ENCODE results near the gene ZER1.
"Not testable (repeated sequence)": the region's sequence is repeated elsewhere in the genome, so short reads cannot be mapped to it uniquely, and the experiment has no call there.

Gene ZER1

DNA sequence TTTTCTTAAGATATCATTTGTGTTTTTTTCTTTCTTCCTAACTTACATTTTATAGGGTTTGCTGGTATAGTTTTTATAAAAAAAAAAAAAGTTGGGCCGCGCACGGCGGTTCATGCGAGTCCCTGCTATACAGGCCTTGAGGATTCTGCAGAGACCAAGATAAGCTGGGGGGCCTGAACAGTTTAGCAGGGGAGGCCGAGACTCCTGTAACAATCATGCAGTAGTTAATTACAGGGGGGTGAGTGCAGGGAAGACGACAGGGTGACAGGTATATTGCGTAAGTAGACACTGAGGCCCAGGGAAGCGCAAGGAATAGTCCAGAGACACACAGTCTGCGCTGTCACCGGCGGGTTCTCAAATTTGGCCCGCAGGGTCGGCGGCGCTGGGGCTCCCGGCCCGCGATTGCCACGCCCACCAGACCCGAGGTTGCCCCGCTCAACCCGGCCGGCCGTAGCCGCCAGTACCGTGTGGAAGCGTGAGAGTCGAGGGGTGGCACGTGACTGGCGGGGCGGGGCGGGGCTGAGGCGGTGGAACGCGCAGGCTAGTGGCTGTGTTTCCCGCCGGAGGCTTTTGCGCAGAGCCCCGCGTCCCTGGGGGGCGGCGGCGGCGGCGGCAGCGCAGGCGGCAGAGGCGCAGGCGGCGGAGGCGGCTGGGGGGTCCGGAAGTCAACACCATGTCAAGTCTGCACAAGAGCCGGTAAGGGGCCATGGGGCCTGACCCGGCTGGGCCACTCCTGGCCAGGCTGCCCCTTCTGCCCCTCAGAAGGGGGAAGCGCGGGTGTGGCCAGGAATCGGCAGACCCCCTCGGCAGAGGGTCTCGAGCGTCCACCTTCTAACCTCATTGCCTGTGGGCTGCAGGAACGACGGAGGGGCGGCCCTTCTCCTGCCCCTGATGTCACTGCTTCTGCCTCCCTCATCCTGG is 15.2 kb upstream of the ZER1 start, which contains the start of gene TBC1D13:
TSS of gene TBC1D13 (plus strand) at position 573 of the 921 bp plus-strand sequence. CDS start at position 674, 101 bp downstream.
- peak; percentile 76 for DNase-seq

DNA sequence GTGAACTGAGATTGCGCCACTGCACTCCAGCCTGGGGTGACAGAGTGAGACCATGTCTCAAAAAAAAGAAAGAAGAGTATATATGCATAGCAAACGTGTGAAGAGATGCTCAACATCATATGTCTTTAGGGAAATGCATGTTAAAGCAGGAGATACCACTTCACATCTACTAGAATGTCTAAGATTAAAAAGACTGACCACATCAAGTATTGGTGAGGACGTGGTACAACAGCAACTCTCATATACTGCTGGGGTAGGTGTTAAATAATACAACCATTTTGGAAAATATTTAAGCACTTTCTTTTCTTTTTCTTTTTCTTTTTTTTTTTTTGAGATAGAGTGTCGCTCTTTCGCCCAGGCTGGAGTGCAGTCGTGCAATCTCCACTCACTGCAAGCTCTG is 13.7 kb upstream of the ZER1 start:
- no peak for DNase-seq

DNA sequence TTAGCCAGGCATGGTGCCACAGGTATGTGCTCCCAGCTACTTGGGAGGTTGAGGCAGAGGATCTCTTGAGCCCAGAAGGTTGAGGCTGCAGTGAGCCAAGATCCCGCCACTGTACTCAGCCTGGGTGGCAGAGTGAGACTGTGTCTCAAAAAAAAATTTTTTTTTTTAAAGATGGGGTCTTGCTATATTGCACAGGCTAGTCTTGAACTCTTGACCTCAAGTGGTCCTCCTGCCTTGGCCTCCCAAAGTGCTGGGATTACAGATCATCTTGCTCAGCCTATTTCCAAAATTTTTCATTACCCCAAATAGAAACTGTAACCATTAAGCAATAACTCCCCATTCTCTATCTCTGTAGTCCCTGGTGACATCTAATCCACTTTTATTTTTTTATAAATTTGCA is 10.9 kb upstream of the ZER1 start:
- no peak for DNase-seq

DNA sequence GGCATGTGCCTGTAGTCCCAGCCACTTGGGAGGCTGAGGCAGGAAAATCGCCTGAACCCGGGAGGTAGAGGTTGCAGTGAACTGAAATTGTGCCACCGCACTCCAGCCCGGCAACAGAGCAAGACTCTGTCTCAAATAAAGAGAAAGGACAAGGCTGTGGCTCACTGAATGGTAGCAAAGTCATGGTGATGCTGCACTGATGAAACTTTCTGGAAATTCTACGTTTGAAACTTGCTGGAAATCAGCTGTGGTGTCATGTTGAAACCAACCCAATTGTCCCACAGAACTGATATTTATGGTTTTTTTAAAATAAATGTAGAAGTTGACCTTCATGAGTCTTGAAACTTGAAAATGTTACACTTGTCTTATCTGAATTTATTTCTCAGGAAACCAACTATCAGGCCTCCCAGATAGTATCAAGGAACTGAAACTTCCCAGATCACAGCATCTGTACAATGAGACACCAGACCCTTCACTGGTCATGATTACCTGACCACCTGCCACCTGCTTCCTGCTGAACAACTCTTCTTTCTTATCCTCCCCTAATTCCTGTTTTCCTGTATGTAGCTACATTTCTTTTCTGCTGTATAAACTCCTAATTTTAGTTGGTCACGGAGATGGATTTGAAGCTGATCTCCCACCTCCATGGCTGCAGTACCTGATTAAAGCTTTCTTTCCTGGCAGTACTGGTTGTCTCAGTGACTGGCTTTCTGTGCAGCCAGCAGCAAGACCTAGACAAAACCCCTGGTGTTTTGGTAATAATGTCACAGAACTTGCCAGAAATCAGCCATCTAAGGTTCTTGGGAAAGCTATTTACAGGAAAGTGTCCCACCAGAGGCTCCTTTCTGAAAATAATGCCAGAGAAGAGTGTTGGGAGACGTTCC is 9.7 kb upstream of the ZER1 start:
- no peak for DNase-seq

DNA sequence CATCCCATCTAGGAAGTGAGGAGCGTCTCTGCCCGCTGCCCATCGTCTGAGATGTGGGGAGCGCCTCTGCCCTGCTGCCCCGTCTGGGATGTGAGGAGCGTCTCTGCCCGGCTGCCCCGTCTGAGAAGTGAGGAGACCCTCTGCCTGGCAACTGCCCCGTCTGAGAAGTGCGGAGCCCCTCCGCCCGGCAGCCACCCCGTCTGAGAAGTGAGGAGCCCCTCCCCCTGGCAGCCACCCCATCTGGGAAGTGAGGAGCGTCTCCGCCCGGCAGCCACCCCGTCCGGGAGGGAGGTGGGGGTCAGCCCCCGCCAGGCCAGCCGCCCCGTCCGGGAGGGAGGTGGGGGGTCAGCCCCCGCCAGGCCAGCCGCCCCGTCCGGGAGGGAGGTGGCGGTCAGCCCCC is 8.4 kb upstream of the ZER1 start:
- DNase-seq = not testable (repeated sequence)

DNA sequence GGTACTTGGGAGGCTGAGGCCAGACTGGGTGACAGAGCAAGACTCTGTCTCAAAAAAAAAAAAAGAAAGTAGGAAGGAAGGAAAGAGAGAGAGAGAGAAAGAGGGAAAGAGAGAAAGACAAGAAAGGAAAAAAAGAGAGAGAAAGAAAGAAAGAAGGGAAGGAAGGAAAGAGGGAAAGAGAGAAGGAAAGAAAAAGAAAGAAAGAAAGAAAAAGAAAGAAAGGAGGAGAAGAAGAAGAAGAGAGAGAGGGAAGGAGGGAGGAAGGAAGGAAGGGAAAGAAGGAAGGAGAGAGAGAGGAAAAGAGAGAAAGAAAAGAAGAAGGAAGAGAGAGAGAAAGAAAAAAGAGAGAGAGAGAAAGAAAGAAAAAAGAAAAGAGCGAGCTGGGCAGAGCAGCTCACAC is 3.1 kb upstream of the ZER1 start:
- no peak for DNase-seq

DNA sequence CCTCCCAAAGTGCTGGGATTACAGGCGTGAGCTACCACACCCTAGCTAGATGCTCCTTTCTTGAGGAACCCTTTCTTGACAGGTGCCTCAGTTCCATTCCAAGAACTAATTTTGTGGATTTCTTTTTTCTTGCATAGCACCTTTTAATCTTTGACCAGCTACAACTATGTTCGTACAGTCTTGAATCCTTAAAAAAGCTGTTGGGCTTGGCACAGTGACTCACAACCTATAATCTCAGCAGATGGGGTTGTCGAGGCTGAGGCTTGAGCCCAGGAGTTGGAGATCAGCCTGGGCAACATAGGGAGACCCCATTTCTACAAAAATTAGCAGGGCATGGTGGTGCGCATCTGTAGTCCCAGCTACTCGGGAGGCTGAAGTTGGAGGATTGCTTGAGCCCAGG is 1.3 kb upstream of the ZER1 start:
- no peak for DNase-seq

DNA sequence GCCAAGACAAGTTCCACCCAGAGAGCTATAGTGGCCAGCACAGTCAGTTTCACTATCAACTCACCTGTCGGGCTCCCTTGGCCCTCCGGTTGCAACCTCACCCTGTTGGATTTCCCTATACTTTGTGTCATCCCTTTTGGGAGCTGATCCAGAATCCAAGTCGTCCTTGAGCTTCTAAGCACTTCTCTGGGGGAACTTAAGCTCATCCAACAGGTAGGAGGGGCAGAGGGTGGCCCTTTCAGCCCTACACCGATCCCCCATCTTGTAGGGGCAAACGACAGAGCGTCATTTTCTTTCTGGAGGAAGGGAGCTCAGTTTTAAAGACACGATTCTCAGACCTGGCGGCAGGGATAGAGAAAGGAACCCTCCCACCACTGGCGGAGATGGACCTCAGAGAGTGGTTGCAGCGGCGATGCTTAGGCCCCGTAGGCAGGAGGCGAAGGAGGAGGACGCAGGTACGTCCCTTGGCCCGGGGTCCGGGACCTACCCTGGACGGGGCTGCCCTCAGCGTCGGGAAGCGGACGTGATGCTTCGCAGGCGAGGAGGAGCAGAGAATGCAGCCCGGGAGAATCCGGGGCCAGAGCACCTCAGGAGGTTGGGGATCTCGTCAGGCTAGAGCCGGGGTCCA is 519 bp downstream of the ZER1 start:
- DNase-seq = no peak

DNA sequence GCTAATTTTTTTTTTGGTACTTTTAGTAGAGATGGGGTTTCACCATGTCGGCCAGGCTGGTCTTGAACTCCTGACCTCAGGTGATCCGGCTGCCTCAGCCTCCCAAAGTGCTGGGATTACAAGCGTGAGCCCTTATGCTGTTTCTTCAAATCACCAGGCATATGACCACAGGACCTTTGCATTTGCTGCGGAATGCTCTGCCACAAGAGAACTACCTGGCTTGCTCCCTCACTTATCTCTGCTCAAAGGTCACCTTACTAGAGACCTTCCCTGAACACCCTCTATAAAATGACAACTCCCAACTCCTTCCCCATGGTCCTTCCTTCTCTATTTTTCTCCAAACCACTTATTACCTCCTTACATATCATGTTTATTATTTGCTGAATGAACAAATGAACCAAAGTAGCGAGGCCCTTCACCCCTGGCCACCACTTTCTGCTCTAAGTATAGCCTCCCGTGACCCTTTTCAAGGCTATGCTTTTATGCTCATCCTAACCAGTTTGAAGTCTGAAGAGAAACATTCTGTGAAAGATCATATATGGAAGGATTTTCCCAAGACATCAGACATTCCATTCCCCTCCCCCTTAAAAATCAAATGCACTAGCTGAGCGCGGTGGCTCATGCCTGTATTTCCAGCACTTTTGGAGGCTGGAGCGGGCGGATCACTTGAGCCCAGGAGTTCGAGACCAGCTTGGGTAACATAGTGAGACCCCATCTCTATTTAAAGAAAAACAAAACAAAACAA is 1.3 kb downstream of the ZER1 start:
- DNase-seq = no peak

DNA sequence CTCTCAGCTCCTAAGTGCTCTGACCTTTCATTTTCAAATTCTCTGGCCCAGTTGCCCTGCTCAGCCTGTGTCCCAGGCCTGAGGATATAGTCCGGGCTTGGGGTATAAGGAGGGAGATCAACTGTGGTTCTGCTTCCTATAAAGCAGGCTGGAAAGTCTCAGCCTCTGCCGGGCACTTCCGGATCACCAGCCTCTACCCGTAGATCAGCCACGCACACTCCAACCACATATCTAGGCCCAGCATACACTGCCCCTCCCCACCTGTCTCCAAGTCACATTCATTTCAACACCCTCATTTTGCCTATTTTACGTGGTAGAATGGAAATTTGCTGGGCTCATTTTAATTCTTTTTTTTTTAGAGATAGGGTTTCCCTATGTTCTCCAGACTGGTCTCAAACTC is 3.1 kb downstream of the ZER1 start:
- no peak for DNase-seq

DNA sequence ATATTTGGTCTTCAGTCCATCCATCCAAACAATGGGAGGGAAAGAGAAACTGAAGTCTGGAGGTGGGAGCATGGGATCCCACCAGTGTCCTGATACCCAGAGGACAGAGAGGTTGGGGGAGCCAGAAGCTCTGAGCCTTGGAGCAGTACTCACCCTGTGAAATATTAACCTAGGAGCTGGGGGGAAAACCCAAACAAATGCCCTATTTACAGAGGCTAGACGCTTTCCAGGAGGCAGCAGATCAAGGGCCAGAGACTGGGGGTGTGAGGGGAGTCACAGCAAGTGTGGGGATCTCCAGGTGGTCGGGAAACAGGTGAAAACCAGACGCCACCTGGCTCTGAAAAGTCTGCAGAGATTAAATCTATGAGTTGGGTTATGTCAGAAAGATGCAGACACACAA is 6.2 kb downstream of the ZER1 start:
- no peak for DNase-seq

DNA sequence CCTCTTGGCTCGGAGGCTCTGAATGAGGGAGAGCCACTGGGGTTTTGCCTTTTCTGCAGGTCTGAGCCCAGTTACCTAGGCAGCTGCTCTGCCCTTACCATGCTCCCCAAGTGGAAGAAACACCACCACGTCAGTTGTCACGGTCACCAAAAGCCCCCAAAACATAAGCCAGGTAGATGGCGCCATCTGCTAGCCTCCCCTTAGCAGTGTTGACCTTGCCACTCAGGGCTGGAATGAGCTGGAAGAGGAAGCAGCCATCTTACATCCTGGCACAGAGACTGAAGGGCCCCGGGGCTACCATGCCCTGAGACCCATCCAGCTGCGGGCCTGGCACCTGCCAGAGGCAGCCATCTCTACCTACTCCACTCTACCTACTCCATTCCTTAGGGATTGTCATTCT is 7.4 kb downstream of the ZER1 start:
- no peak for DNase-seq

DNA sequence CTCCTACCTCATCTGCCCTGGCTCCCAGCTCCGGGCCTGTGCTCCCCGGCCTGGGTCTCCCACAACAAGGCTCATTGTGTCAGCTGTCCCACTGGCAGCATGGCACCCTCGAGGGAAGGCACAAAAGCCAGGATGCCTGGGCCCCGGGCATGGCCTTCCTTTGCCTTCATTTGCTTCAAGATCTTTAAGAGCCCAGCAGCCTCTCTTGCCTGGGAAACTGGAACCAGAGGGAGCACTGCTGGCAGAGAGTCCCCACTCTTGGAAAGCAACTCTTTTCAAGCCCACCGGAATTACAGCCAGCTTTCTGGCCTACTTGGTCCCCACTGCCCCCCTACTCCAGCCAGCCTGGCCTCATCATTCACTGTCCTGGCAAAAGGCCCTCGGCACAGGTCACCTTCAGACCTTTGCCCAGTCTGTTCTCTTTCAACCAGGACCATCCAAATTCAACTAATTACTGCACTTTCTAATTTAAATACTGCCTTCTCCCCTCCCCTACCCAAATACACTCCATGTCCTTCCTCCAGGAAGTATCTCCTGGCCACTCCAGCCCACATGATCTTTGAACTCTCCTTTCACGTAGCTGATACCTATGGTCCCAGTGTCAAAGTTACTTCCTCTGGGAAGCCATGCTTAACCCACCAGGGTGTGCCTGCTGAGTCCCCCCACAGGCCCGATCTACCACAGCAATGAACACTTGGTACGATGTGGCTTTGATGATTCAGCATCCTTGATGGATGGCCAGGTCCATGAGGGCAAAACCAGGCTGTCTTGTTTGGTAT is 8.9 kb downstream of the ZER1 start:
- DNase-seq = no peak

DNA sequence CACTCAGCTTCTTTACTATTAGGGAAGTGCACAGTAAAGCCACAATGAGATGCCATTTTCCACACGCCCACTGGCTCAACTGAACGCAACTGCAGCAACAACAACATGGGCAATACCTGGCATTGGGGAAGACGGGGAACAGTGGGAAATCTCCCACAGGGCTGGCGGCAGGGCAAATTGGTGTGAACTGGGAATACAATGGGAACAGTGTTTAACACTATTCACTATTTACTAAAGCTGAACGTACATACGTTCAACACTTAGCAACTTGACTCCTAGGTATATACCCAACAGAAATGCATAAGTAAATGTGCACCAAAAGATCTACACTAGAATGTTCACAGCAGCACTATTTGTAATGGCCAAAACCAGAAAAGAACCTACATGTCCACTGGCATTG is 14.1 kb downstream of the ZER1 start:
- DNase-seq = no peak

DNA sequence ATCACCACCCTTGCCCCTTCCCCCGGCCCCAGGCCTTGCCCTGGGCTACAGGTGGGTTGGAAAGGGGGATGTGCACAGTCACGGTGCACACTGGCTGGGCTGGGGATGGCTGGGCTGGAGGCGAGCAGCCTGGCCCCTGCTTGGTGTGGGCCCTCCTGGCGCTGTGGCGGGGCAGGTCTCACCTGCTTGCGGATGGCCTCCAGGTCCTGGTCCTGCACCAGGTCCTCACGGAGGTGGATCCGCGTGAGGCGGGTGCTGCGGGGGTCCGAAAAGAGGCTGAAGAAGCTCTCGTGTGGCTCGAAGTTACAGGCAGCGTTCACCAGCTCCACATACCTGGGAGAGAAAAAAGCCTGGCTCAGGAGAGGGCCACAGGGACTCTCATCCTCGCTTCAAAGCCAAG is 18.1 kb downstream of the ZER1 start:
- DNase-seq = no peak

DNA sequence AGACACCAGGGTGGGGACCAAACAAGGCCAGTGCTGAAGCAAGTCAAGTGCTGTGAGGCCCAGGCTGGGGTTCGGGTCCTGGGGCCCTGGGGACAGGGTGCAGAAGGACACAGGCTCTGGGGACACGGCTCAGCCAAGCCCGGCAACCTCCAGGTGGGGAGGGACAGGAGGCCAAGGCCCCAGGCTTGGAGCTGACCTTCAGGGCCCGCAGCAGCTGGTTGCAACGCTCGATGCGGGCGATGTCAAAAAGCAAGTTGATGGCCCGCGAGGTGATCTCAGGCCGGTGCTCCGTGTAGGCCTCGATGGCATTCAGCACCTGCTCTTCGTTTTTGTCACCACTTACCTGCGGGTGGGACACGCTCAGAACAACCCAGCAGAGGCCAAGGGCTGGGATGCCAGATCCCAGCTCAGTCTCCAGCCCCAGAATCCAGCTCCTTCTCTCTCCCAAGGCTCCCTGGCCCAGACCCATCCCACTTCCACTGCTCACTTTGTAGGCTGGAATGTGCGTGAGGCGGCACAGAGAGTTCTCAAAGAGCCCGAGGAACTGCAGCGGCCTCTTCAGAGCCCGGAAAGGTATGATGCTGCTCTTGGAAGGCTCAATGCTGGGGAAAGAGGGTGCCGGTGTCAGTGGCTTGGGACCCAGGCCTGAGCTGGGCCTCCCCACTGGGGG is 20.7 kb downstream of the ZER1 start:
- no peak for DNase-seq

DNA sequence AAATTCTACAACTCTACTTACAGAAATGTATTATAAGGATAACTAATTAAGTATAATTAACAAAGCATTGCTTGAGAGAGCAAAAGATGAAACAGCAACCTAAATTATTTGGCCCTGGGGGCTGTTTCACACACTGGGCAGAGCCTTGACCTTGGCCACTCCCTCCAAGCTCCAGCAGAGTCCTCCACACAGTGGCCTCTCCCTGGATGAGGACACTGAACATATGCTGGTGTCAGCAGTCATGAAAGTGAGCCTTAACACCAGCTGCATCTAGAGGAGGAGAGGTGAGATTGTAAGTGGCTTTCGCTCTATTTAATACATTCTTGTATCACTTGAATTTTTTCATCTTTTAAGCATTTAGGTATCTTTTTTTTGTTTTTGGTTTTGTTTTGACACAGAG is 24.5 kb downstream of the ZER1 start:
- DNase-seq = no peak

DNA sequence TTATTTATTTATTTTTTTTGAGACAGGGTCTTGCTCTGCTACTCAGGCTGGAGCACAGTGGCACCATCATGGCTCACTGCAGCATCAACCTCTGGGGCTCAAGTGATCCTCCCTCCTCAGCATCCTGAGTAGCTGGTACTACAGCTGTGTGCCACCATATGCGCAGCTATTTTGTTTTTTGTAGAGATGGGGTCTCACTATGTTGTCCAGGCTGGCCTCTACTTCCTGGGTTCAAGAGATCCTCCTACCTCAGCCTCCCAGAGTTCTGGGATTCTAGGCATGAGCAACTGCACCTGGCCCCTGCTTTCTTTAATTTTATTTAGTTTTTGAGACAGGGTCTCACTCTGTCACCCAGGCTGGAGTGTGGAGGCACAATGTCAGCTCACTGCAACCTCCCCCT is 28.3 kb downstream of the ZER1 start:
- DNase-seq = no peak

DNA sequence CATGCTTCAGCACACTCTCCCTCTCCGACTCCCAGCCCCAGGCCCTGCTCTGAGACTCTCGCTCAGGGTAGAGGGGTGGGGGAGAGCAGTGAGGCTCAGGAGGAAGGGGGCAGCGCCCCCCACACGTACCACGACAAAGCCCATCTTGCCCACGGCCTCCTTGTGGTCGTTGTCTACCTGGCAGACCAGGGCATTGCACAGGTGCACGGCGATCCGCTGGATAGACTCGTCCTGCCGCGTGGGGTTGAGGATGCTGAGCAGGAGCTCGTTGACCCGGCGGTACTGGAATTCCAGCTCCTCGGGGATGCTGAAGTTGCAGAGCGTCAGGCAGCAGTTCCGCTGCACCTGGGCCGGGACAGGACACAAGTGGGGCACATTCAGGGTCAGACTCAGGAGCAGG is 29.3 kb downstream of the ZER1 start:
- no peak for DNase-seq

DNA sequence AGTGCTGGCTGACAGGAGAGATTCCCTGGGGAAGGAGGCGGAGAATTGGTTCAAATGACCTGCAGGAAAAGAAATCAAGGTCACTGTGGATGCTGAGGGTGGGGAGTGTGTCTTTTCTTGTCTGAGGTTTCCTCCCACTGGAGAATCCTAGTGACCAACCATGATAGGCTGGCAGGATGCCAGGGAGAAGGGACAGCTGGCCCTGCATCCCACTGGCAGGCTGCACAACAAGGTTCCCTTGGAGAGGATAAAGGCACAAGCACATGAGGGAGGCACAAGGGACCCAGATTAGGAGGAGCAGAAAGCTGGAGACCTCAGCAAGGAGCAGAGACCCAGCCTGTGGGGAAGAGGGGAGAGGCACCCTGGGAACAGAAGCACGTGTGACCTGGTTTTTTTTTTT is 36.4 kb downstream of the ZER1 start:
- DNase-seq = no peak

DNA sequence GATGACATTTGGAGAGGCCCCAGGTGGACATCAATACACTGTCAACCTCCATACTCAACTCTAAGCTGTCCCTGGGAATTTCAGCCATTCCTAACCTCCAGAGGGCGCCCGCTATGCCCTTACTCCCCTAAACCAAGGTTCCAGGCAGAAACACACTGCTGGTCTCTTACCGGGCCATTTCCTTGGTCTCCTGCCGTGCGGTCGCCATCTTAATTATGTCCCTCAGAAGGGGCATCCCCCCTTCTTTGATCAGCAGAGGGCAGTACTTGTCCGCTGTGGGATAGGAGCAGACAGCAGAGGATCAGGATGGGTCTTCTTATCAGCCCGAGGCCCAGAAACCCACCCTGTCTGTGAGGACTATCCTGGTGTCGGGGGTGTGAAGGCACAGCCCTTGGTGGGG is 38.5 kb downstream of the ZER1 start:
- peak; percentile 28 for DNase-seq
